Peyer's patch (tissue), 4 donors: ENCODE results near the gene POU3F3. TPM values are rescaled to one million over a fixed set of nuclear protein-coding genes. Genes with fewer than 3 reads are reported as not detected.

Source experiments
- DNase-seq, 3 donors: peaks; one replicate each; pipeline ENCODE4 v3.0.0-alpha.2; 2017 to 2019
- H3K27ac ChIP-seq, 4 donors: fragments of 200-600 bp; sonication (generic); one replicate each; pipeline ENCODE4 v1.5.1; 2016 to 2019
- H3K27me3 ChIP-seq, 2 donors: fragments of 200-600 bp; sonication (generic); one replicate each; pipeline ENCODE4 v1.5.1; 2019
- H3K36me3 ChIP-seq, 3 donors: fragments of 200-600 bp; sonication (generic); one replicate each; pipeline ENCODE4 v1.5.1; 2016 to 2019
- H3K4me1 ChIP-seq, 4 donors: fragments of 200-600 bp; sonication (generic); one replicate each; pipeline ENCODE4 v1.5.1; 2016 to 2019
- H3K4me3 ChIP-seq, 4 donors: fragments of 200-600 bp; sonication (generic); 1 replicate in 3 of 4; 2 replicates in 1 of 4; pipeline ENCODE4 v1.5.1; 2016 to 2019; ENCODE audit warnings: mild to moderate bottlenecking in 1 of 4
- H3K9me3 ChIP-seq, 4 donors: fragments of 200-600 bp; sonication (generic); one replicate each; pipeline ENCODE4 v1.5.1; 2016 to 2019; ENCODE audit warnings: mild to moderate bottlenecking in 1 of 4
- POLR2A ChIP-seq, 2 donors: fragments of 450-650 bp; IDR thresholded peaks; one replicate each; pipeline ENCODE4 v1.5.1; 2017; ENCODE audit warnings: antibody characterized with exemption in 2 of 2, mild to moderate bottlenecking in 2 of 2, moderate library complexity in 2 of 2
- total RNA-seq, 4 donors: library from RNA; depleted of rRNA; stranded (reverse); fragments of >200 nt; gene quantifications; one replicate each; pipeline ENCODE4 v1.1.0, GENCODE V29; 2016
- TF ChIP-seq, protein P1 (sequence below), 6 experiments: fragments of 450-650 bp in 4 of 6; fragments of 200-600 bp in 2 of 6; sonication (generic) in 1 of 6; IDR thresholded peaks; one replicate each; pipeline ENCODE4 v1.5.1; 2017 to 2019; ENCODE audit warnings: antibody characterized with exemption in 6 of 6, mild to moderate bottlenecking in 3 of 6, moderate library complexity in 1 of 6

Gene POU3F3
- total RNA-seq, 4 donors from 2014 or later: 0.18 to 0.40 TPM; not detected in 2

GRCh38 chr2:104852090-104852666 is 1.7 kb upstream of the POU3F3 start:
- H3K4me3 ChIP-seq: peak overlapping the region; percentile 18 to 43 (median 42)

DNA sequence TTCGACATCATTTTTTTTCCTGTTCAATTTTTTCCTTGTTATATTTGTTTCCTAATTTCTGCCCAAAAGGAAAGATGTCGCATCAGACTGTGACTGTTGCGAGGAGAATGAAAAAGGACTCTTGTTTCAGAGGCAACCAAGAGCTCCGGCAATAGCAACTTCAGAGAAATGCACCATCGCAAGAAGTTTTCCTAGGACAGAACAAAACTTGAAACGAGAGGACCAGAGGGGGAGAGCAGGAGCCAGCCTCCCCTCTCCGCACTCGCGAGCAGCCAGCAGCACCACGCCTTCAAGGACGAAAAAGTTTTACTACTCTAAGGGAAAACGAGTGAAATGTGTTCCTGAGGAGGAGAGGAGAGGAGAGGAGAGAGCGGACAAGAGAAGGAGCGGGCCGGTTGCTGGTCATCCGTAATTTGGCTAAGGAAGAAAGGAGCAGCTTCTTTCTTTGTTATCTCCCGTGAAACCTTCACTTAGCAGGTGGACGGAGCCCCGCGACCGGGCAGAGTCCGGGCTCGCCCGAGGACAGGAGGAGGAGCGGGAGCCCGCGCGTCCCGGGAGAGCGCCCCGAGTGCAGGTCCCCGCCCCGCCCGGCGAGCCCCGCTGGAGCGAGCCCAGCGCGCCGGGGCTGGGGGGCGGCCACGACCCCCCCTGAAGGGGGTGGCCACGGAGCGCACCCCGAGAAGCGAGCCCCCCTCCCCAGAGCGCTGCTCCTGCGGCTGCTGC is 744 bp downstream of the POU3F3 start:
- DNase-seq: no peak
- no peaks in the 10 kb centered on the region for H3K9me3 ChIP-seq
- H3K4me1 ChIP-seq: peaks cover 0 to 43% (median 5%) of the 10 kb centered on the region in 4 donors
- H3K36me3 ChIP-seq: no peaks in the 10 kb centered on the region
- TF ChIP-seq POLR2A (IDR thresholded peaks at IDR 0.05): no peak
- peaks cover 0 to 64% of the 10 kb centered on the region in 2 donors for H3K27me3 ChIP-seq
- H3K27ac ChIP-seq: no peak overlapping the region
- peak overlapping the region in 3 of 4 donors; percentile 15 to 26 (median 16) for H3K4me3 ChIP-seq

More at GRCh38 chr2:104852090-104852666, 1.7 kb upstream of the POU3F3 start:
- DNase-seq: no peak
- TF ChIP-seq POLR2A (IDR thresholded peaks at IDR 0.05): no peak
- TF ChIP-seq, protein P1, sequence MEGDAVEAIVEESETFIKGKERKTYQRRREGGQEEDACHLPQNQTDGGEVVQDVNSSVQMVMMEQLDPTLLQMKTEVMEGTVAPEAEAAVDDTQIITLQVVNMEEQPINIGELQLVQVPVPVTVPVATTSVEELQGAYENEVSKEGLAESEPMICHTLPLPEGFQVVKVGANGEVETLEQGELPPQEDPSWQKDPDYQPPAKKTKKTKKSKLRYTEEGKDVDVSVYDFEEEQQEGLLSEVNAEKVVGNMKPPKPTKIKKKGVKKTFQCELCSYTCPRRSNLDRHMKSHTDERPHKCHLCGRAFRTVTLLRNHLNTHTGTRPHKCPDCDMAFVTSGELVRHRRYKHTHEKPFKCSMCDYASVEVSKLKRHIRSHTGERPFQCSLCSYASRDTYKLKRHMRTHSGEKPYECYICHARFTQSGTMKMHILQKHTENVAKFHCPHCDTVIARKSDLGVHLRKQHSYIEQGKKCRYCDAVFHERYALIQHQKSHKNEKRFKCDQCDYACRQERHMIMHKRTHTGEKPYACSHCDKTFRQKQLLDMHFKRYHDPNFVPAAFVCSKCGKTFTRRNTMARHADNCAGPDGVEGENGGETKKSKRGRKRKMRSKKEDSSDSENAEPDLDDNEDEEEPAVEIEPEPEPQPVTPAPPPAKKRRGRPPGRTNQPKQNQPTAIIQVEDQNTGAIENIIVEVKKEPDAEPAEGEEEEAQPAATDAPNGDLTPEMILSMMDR (IDR thresholded peaks at IDR 0.05): no peak
- Histone ChIP-seq H3K27me3 (peaks cover 0 to 58% of the 10 kb centered on the region in 2 donors), H3K36me3 (no peaks in the 10 kb centered on the region), H3K4me1 (peaks cover 0 to 35% (median 5%) of the 10 kb centered on the region in 4 donors), H3K9me3 (no peaks in the 10 kb centered on the region), H3K27ac (no peak overlapping the region)

GRCh38 chr2:104855221-104856085 is 1.5 kb downstream of the POU3F3 start:
- Histone ChIP-seq H3K4me1 (peaks cover 0 to 43% (median 5%) of the 10 kb centered on the region in 4 donors), H3K4me3 (peak overlapping the region in 3 of 4 donors; percentile 15 to 31 (median 26)), H3K27me3 (peaks cover 0 to 56% of the 10 kb centered on the region in 2 donors), H3K9me3 (no peaks in the 10 kb centered on the region), H3K27ac (no peak overlapping the region), H3K36me3 (no peaks in the 10 kb centered on the region)
- DNase-seq: no peak
- TF ChIP-seq, protein P1 (IDR thresholded peaks at IDR 0.05): no peak
- TF ChIP-seq POLR2A (IDR thresholded peaks at IDR 0.05): no peak

DNA sequence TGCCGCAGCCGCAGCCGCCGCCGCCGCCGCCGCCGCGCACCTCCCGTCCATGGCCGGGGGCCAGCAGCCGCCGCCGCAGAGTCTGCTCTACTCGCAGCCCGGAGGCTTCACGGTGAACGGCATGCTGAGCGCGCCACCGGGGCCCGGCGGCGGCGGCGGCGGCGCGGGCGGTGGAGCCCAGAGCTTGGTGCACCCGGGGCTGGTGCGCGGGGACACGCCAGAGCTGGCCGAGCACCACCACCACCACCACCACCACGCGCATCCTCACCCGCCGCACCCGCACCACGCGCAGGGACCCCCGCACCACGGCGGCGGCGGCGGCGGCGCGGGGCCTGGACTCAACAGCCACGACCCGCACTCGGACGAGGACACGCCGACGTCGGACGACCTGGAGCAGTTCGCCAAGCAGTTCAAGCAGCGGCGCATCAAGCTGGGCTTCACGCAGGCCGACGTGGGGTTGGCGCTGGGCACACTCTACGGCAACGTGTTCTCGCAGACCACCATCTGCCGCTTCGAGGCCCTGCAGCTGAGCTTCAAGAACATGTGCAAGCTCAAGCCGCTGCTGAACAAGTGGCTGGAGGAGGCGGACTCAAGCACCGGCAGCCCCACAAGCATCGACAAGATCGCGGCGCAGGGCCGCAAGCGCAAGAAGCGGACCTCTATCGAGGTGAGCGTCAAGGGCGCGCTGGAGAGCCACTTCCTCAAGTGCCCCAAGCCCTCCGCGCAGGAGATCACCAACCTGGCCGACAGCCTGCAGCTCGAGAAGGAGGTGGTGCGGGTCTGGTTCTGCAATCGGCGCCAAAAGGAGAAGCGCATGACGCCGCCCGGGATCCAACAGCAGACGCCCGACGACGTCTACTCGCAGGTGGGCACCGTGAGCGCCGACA is 2.4 kb downstream of the POU3F3 start:
- H3K36me3 ChIP-seq: no peaks in the 10 kb centered on the region

DNA sequence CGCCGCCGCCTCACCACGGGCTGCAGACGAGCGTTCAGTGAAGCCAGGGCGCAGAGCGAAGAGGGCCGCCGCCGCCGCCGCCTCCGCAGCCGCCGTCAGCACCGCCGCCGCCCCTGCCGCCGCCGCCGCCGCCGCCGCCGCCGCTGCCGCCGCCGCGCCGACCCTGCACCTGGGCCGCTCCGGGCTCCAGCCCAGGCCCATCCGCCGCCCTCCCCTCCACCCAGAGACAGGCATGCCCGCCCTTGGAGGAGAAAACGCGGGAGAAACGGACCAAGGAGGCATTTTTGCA is 3.0 kb downstream of the POU3F3 start:
- no peaks in the 10 kb centered on the region for H3K36me3 ChIP-seq
- H3K4me3 ChIP-seq: peak overlapping the region in 3 of 4 donors; percentile 19 to 38 (median 20)
- H3K4me1 ChIP-seq: peaks cover 0 to 46% (median 5%) of the 10 kb centered on the region in 4 donors
- H3K27me3 ChIP-seq: peaks cover 0 to 53% of the 10 kb centered on the region in 2 donors
- no peaks in the 10 kb centered on the region for H3K9me3 ChIP-seq
- H3K27ac ChIP-seq: no peak overlapping the region
- TF ChIP-seq, protein P1 (IDR thresholded peaks at IDR 0.05): no peak
- no peak for TF ChIP-seq POLR2A (IDR thresholded peaks at IDR 0.05)
- no peak for DNase-seq

More for the DNA sequence above, 2.4 kb downstream of the POU3F3 start:
- Histone ChIP-seq H3K4me1 (peaks cover 0 to 43% (median 5%) of the 10 kb centered on the region in 4 donors), H3K27ac (no peak overlapping the region), H3K4me3 (peak overlapping the region in 3 of 4 donors; percentile 19 to 38 (median 20)), H3K27me3 (peaks cover 0 to 52% of the 10 kb centered on the region in 2 donors), H3K9me3 (no peaks in the 10 kb centered on the region)
- DNase-seq: no peak
- no peak for TF ChIP-seq POLR2A (IDR thresholded peaks at IDR 0.05)
- TF ChIP-seq, protein P1 (IDR thresholded peaks at IDR 0.05): no peak
